HL-60 (cell line): Measurements from ENCODE around the gene AVPR2.

ENCODE experiments used
- DNase-seq, 2 experiments: peaks; one replicate each; pipeline ENCODE4 v3.0.0-alpha.2; 2010 to 2020; ENCODE audit warnings: low read depth in 1 of 2, low spot score in 1 of 2
- H3K27ac ChIP-seq: fragments of 250-450 bp; sonication (Bioruptor Pico); replicated peaks from 2 replicates; pipeline ENCODE4 v1.5.1; 2020; ENCODE audit warnings: mild to moderate bottlenecking, moderate library complexity
- H3K27me3 ChIP-seq: fragments of 250-450 bp; sonication (Bioruptor Pico); 2 replicates; pipeline ENCODE4 v1.5.1; 2021; ENCODE audit warnings: mild to moderate bottlenecking, moderate library complexity; ENCODE audit not compliant: insufficient read depth, poor library complexity, severe bottlenecking
- H3K4me3 ChIP-seq: replicated peaks from 2 replicates; pipeline ENCODE4 v1.5.1; 2011; ENCODE audit warnings: mild to moderate bottlenecking, control low read depth, low read length; ENCODE audit not compliant: insufficient read depth
- GABPA ChIP-seq: IDR thresholded peaks from 2 replicates; pipeline ENCODE4 v1.6.1; 2012; ENCODE audit warnings: low read depth
- POLR2AphosphoS5 ChIP-seq: IDR thresholded peaks from 2 replicates; pipeline ENCODE4 v1.6.1; 2012; ENCODE audit warnings: low read depth
- REST ChIP-seq: IDR thresholded peaks from 2 replicates; pipeline ENCODE4 v1.6.1; 2012; ENCODE audit warnings: low read depth; ENCODE audit not compliant: insufficient replicate concordance
- SPI1 ChIP-seq: IDR thresholded peaks from 2 replicates; pipeline ENCODE4 v1.6.1; 2012; ENCODE audit warnings: low read depth, mild to moderate bottlenecking, borderline replicate concordance
- TF ChIP-seq, protein P1 (sequence below): IDR thresholded peaks from one replicate; pipeline ENCODE4 v1.5.1; 2011; ENCODE audit warnings: low read length, control low read depth, inconsistent platforms; ENCODE audit not compliant: insufficient read depth

The AVPR2 gene

DNA sequence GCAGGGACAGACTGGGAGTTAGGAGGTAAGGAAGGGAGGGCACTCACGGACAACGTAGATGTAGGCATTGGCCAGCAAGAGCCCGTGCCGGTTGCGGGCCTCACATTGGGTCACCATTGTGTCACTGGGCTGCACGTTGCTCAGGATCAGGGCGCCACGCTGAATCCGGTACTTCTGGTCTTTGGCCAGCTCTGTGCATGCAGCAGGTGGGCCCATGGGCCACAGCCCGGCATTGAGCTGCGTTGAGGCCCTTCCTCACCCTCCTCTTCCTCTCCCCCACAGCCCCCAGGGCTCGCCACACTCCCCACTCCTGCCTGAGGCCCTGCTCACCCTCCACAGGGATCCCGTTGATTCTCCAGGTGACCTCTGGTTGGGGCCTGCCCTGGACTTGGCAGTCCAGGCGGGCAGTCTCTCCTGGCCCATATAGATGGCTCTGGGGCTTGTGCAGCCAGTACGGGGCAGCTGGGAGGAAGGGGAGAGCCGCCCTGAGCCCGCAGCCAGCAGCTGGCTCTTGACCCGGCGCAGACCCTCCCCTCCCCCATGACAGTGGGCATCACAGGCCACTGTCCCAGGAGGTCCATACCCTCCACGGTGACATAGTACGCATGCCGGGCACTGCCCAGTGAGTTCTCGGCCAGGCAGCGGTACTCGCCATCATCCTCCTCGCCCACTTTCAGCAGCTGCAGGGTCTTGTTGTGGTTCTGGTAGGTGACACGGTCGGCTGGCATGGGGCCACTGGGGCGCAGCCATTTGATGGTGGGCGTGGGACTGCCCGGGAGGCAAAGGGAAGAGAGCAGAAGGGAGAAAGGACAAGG is 34.8 kb upstream of the AVPR2 start:
- no peak for TF ChIP-seq SPI1
- no peak for TF ChIP-seq POLR2AphosphoS5
- TF ChIP-seq REST = no peak
- no peak overlapping the region for H3K27ac ChIP-seq
- DNase-seq = no peak
- no peak overlapping the region for H3K4me3 ChIP-seq
- H3K27me3 ChIP-seq = peaks cover 3% of the 10 kb centered on the region

DNA sequence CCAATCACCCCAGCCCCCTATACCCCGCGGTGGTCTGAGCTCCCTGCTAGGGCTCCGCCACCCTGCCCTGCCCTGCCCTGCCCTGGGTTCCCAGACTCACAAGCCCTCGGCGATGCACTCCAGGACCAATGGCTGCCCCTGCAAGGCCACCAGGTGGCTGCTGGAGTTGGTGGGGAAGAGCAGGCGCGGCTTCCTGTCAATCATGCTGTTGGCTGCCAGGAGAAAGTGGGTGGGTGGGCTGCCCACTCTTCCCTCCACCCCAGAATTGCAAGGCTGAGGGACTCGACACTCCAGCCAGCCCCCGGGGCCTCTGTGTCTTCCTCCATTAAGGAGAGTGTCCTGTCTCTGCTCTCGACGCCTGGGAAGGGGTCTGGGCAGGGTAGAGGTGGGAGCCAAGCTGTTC is 34.2 kb upstream of the AVPR2 start:
- peaks cover 3% of the 10 kb centered on the region for H3K27me3 ChIP-seq
- no peak overlapping the region for H3K4me3 ChIP-seq
- TF ChIP-seq, protein P1, sequence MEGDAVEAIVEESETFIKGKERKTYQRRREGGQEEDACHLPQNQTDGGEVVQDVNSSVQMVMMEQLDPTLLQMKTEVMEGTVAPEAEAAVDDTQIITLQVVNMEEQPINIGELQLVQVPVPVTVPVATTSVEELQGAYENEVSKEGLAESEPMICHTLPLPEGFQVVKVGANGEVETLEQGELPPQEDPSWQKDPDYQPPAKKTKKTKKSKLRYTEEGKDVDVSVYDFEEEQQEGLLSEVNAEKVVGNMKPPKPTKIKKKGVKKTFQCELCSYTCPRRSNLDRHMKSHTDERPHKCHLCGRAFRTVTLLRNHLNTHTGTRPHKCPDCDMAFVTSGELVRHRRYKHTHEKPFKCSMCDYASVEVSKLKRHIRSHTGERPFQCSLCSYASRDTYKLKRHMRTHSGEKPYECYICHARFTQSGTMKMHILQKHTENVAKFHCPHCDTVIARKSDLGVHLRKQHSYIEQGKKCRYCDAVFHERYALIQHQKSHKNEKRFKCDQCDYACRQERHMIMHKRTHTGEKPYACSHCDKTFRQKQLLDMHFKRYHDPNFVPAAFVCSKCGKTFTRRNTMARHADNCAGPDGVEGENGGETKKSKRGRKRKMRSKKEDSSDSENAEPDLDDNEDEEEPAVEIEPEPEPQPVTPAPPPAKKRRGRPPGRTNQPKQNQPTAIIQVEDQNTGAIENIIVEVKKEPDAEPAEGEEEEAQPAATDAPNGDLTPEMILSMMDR = no peak
- no peak for TF ChIP-seq POLR2AphosphoS5
- no peak for TF ChIP-seq GABPA
- TF ChIP-seq SPI1 = no peak
- no peak for TF ChIP-seq REST
- H3K27ac ChIP-seq = no peak overlapping the region
- DNase-seq = no peak

- TF ChIP-seq REST (no peak), POLR2AphosphoS5 (no peak), SPI1 (no peak), GABPA (no peak)
- TF ChIP-seq, protein P1 = no peak
- no peak for DNase-seq
Observed at GRCh38 chrX:153870791-153871360, 33.6 kb upstream of the AVPR2 start.

More at GRCh38 chrX:153870791-153871360, 33.6 kb upstream of the AVPR2 start:
- Histone ChIP-seq H3K4me3 (no peak overlapping the region), H3K27me3 (peaks cover 3% of the 10 kb centered on the region), H3K27ac (no peak overlapping the region)
